Osteoblast (primary cell): ENCODE measurements around the gene C4orf17. TPM values are rescaled to one million over a fixed set of nuclear protein-coding genes. Genes with fewer than 3 reads are reported as not detected.

Experiments
- DNase-seq: peaks from one replicate; pipeline ENCODE4 v3.0.0; 2011; ENCODE audit warnings: low spot score, mixed read lengths; ENCODE audit not compliant: insufficient read length; ENCODE audit errors: missing footprints
- H2AFZ ChIP-seq: 2 replicates; pipeline ENCODE4 v1.6.0; 2011; ENCODE audit warnings: mild to moderate bottlenecking, low read length
- H3K27ac ChIP-seq: 2 replicates; pipeline ENCODE4 v1.5.1; 2011; ENCODE audit warnings: mild to moderate bottlenecking, low read depth, low read length, moderate library complexity
- H3K27me3 ChIP-seq: 2 replicates; pipeline ENCODE4 v1.6.0; 2012; ENCODE audit warnings: mild to moderate bottlenecking, control low read depth, inconsistent platforms, low read length, moderate library complexity; ENCODE audit not compliant: insufficient read depth
- H3K36me3 ChIP-seq: 2 replicates; pipeline ENCODE4 v1.5.1; 2011; ENCODE audit warnings: mild to moderate bottlenecking, low read length, control low read depth, moderate library complexity; ENCODE audit not compliant: insufficient read depth
- H3K4me1 ChIP-seq: 2 replicates; pipeline ENCODE4 v1.5.1; 2011; ENCODE audit warnings: mild to moderate bottlenecking, low read length, control low read depth, moderate library complexity; ENCODE audit not compliant: insufficient read depth
- H3K4me2 ChIP-seq: 2 replicates; pipeline ENCODE4 v1.6.0; 2011; ENCODE audit warnings: mild to moderate bottlenecking, low read length; ENCODE audit not compliant: insufficient read depth
- H3K4me3 ChIP-seq: fragments of 200-600 bp; sonication (generic); 3 replicates; pipeline ENCODE4 v1.5.1; 2012; ENCODE audit warnings: mild to moderate bottlenecking, low read length, inconsistent platforms; ENCODE audit not compliant: insufficient read depth
- H3K79me2 ChIP-seq: 2 replicates; pipeline ENCODE4 v1.6.0; 2012; ENCODE audit warnings: mild to moderate bottlenecking, low read length, control low read depth, inconsistent platforms; ENCODE audit not compliant: insufficient read depth
- H3K9me3 ChIP-seq: 2 replicates; pipeline ENCODE4 v1.5.1; 2011; ENCODE audit warnings: low read depth, low read length, control low read depth
- H4K20me1 ChIP-seq: 2 replicates; pipeline ENCODE4 v1.6.0; 2012; ENCODE audit warnings: mild to moderate bottlenecking, low read length, control low read depth; ENCODE audit not compliant: insufficient read depth
- total RNA-seq: library from RNA; depleted of rRNA; stranded (reverse); fragments of >200 nt; gene quantifications from 2 replicates; pipeline ENCODE4 v1.2.3, GENCODE V29; 2012
- TF ChIP-seq, protein P1 (sequence below): IDR thresholded peaks from 2 replicates; pipeline ENCODE4 v1.5.1; 2011; ENCODE audit warnings: mild to moderate bottlenecking, low read depth, low read length, moderate library complexity; ENCODE audit errors: extremely low read depth

C4orf17 gene
- total RNA-seq, 1 donor = not detected

DNA sequence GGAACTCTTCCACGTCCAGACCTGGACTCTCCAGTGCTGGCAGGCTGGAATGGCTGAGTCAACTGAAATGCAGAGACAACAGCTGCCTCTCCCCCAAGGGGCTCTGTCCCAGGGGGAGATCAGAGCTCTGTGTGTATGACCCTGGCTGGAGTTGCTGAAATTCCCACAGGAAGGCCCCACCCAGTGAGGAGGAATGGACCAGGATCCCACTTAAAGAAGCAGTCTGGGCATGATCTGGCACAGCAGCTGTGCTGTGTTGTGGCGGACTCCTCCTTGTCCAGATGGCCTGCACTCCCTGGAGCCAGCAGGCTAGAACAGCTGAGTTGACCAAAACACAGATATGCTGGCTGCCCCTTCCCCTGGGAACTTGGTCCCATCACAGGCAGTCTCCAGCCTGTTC is 25.4 kb downstream of the C4orf17 start:
- DNase-seq = no peak
- no peaks in the 10 kb centered on the region for H3K36me3 ChIP-seq
- no peaks in the 10 kb centered on the region for H3K9me3 ChIP-seq
- no peak overlapping the region for H2AFZ ChIP-seq
- H3K4me2 ChIP-seq = no peak overlapping the region
- no peak overlapping the region for H3K4me3 ChIP-seq
- H3K79me2 ChIP-seq = no peaks in the 10 kb centered on the region
- no peak overlapping the region for H3K27ac ChIP-seq
- H3K27me3 ChIP-seq = no peaks in the 10 kb centered on the region
- TF ChIP-seq, protein P1, sequence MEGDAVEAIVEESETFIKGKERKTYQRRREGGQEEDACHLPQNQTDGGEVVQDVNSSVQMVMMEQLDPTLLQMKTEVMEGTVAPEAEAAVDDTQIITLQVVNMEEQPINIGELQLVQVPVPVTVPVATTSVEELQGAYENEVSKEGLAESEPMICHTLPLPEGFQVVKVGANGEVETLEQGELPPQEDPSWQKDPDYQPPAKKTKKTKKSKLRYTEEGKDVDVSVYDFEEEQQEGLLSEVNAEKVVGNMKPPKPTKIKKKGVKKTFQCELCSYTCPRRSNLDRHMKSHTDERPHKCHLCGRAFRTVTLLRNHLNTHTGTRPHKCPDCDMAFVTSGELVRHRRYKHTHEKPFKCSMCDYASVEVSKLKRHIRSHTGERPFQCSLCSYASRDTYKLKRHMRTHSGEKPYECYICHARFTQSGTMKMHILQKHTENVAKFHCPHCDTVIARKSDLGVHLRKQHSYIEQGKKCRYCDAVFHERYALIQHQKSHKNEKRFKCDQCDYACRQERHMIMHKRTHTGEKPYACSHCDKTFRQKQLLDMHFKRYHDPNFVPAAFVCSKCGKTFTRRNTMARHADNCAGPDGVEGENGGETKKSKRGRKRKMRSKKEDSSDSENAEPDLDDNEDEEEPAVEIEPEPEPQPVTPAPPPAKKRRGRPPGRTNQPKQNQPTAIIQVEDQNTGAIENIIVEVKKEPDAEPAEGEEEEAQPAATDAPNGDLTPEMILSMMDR = no peak
- H3K4me1 ChIP-seq = no peaks in the 10 kb centered on the region
- H4K20me1 ChIP-seq = no peaks in the 10 kb centered on the region

DNA sequence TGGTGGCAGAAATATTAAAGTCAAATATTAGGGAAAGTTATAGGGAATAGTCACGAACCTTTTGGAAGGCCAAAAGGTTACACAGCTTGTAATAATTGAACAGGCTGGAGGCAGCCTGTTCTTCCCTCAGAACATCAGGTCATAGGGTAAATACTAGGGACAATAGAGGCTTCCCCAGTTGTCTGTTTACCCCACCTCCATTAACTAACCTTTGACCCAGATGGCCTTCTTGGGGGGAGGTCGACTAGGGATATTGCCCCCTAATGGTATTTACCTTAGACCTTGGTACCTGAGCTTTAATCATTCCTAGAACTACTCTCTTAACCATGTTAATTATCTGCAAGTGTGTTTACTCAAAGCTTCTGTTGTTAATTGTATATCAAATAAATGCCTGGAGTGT is 26.0 kb downstream of the C4orf17 start:
- Histone ChIP-seq H2AFZ (no peak overlapping the region), H3K27me3 (no peaks in the 10 kb centered on the region), H3K79me2 (no peaks in the 10 kb centered on the region), H3K4me3 (no peak overlapping the region), H3K27ac (no peak overlapping the region), H3K4me1 (no peaks in the 10 kb centered on the region), H3K36me3 (no peaks in the 10 kb centered on the region), H3K9me3 (no peaks in the 10 kb centered on the region), H3K4me2 (no peak overlapping the region), H4K20me1 (no peaks in the 10 kb centered on the region)
- DNase-seq = no peak
- TF ChIP-seq, protein P1 = no peak

DNA sequence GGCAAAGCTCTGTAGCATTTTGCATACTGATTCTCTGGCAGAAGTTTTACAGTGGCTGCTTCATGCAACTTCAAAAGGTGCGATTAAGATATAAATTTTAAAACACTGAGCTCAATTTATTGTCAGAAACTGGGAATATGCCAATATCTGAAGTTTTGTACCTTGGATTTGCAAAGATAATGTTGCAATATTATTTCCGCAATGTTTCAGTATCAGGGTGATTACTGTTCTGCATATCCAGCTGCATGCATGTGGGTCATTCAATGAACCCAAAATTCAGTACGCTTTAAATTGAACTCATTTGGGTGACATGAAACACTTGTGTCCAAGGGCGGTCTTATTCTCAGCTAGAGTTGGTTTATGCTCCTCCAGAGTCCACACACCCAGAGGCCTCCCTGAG is 26.9 kb downstream of the C4orf17 start:
- Histone ChIP-seq H3K4me1 (no peaks in the 10 kb centered on the region), H3K4me3 (no peak overlapping the region), H2AFZ (no peak overlapping the region), H3K79me2 (no peaks in the 10 kb centered on the region), H3K4me2 (no peak overlapping the region), H3K27ac (no peak overlapping the region), H3K27me3 (no peaks in the 10 kb centered on the region), H3K9me3 (no peaks in the 10 kb centered on the region), H4K20me1 (no peaks in the 10 kb centered on the region), H3K36me3 (no peaks in the 10 kb centered on the region)
- TF ChIP-seq, protein P1 = no peak
- no peak for DNase-seq

DNA sequence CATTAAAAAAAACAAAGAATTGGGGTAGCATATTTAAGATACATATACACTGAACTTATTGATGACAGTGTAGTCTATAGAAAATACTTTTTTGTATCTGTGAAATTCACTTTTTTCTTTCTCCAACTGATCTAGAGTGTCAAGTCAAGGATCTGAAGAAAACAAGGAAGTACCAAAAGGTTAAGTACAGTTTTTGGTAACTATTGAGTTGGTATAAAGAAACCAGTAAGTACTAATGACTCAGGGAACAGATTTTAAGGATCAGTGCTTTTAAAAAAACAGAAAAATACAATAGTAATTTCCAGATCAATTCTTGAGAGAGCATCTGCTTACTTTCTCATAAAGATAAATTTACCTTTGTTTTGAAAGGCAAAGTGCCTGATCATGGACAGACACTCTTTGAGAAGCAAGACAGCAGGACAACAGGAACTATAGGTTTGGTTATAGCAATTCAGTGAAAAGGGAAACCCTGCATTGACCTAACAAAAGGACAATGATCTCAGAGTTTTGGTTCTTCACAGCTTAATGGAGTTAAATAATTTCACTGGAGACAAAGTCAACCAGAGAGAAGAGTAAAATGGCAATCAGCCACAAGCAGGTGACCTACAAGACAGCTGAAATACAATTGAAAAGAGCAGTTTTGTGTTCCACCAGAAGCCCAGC is 29.6 kb downstream of the C4orf17 start:
- H3K27ac ChIP-seq = no peak overlapping the region
- H2AFZ ChIP-seq = no peak overlapping the region
- H4K20me1 ChIP-seq = no peaks in the 10 kb centered on the region
- H3K4me2 ChIP-seq = no peak overlapping the region
- H3K4me1 ChIP-seq = no peaks in the 10 kb centered on the region
- no peak overlapping the region for H3K4me3 ChIP-seq
- no peak for DNase-seq
- H3K79me2 ChIP-seq = no peaks in the 10 kb centered on the region
- H3K36me3 ChIP-seq = no peaks in the 10 kb centered on the region
- no peaks in the 10 kb centered on the region for H3K9me3 ChIP-seq
- no peaks in the 10 kb centered on the region for H3K27me3 ChIP-seq
- TF ChIP-seq, protein P1 = no peak
